ENCODE results near the gene MAGI1. TPM values are rescaled to one million over a fixed set of nuclear protein-coding genes. Genes with fewer than 3 reads are reported as not detected.
A peak's percentile ranks its signal among the peaks of the same experiment; 100 is the strongest.
"Not testable (repeated sequence)": the region's sequence is repeated elsewhere in the genome, so short reads cannot be mapped to it uniquely, and the experiment has no call there.

MAGI1 gene
- total RNA-seq, 2 donors from 2014 or later: 38.6 to 45.1 TPM

- Mint-ChIP-seq H3K4me1 (no peaks in the 10 kb centered on the region), H3K36me3 (ENCODE audit: low read depth) (no peaks in the 10 kb centered on the region), H3K4me3 (no peak overlapping the region), H3K9me3 (no peaks in the 10 kb centered on the region), H3K27ac (no peak overlapping the region), H3K27me3 (ENCODE audit: insufficient read depth) (no peaks in the 10 kb centered on the region)
- Histone ChIP-seq H3K27me3 (ENCODE audit: control insufficient read depth, insufficient read depth, low read length, poor library complexity, severe bottlenecking) (no peaks in the 10 kb centered on the region), H3K9ac (ENCODE audit: extremely low read depth, low read length, poor library complexity, severe bottlenecking) (no peak overlapping the region), H3K9me3 (ENCODE audit: control insufficient read depth, low read length) (no peaks in the 10 kb centered on the region), H3K36me3 (ENCODE audit: control insufficient read depth, insufficient read depth, low read length) (no peaks in the 10 kb centered on the region), H3K27ac (ENCODE audit: low read depth, low read length) (no peak overlapping the region), H3K4me1 (ENCODE audit: control insufficient read depth, insufficient read depth, low read length) (no peaks in the 10 kb centered on the region), H3K4me3 (ENCODE audit: low read length) (no peak overlapping the region)
- DNase-seq: no peak
- WGBS, 2 experiments (ENCODE audit: insufficient coverage in 1 of 2, insufficient read length in 1 of 2): 90 to 100% methylated on average over 3 of the region's 3 CpGs
- no peak for TF ChIP-seq CTCF (conservative IDR thresholded peaks at IDR 0.05)
These were observed 470.2 kb downstream of the MAGI1 start for GRCh38 chr3:65568497-65568896.

GRCh38 chr3:65565744-65566143, 473.0 kb downstream of the MAGI1 start:
- H3K27ac Mint-ChIP-seq, H3K4me1 Mint-ChIP-seq: not testable (repeated sequence)

GRCh38 chr3:65564483-65564882, 474.2 kb downstream of the MAGI1 start:
- Mint-ChIP-seq H3K27ac (no peak overlapping the region), H3K36me3 (ENCODE audit: low read depth) (no peaks in the 10 kb centered on the region), H3K4me3 (no peak overlapping the region), H3K9me3 (no peaks in the 10 kb centered on the region), H3K27me3 (ENCODE audit: insufficient read depth) (no peaks in the 10 kb centered on the region), H3K4me1 (no peaks in the 10 kb centered on the region)
- Histone ChIP-seq H3K36me3 (ENCODE audit: control insufficient read depth, insufficient read depth, low read length) (no peaks in the 10 kb centered on the region), H3K27me3 (ENCODE audit: control insufficient read depth, insufficient read depth, low read length, poor library complexity, severe bottlenecking) (no peaks in the 10 kb centered on the region), H3K9me3 (ENCODE audit: control insufficient read depth, low read length) (no peaks in the 10 kb centered on the region), H3K9ac (ENCODE audit: extremely low read depth, low read length, poor library complexity, severe bottlenecking) (no peak overlapping the region), H3K27ac (ENCODE audit: low read depth, low read length) (no peak overlapping the region), H3K4me1 (ENCODE audit: control insufficient read depth, insufficient read depth, low read length) (no peaks in the 10 kb centered on the region), H3K4me3 (ENCODE audit: low read length) (no peak overlapping the region)
- peak; percentile 34 for TF ChIP-seq CTCF (conservative IDR thresholded peaks at IDR 0.05)
- WGBS, 2 experiments (ENCODE audit: insufficient coverage in 1 of 2, insufficient read length in 1 of 2): 95 to 97% methylated on average over 3 of the region's 3 CpGs
- DNase-seq: no peak

More at GRCh38 chr3:65565744-65566143, 473.0 kb downstream of the MAGI1 start:
- H3K9ac ChIP-seq (ENCODE audit: extremely low read depth, low read length, poor library complexity, severe bottlenecking); H3K4me3 ChIP-seq (ENCODE audit: low read length); DNase-seq; H3K36me3 Mint-ChIP-seq (ENCODE audit: low read depth); H3K9me3 Mint-ChIP-seq; H3K27me3 Mint-ChIP-seq (ENCODE audit: insufficient read depth); H3K36me3 ChIP-seq (ENCODE audit: control insufficient read depth, insufficient read depth, low read length); H3K4me1 ChIP-seq (ENCODE audit: control insufficient read depth, insufficient read depth, low read length); H3K4me3 Mint-ChIP-seq; H3K27me3 ChIP-seq (ENCODE audit: control insufficient read depth, insufficient read depth, low read length, poor library complexity, severe bottlenecking); H3K27ac ChIP-seq (ENCODE audit: low read depth, low read length); H3K9me3 ChIP-seq (ENCODE audit: control insufficient read depth, low read length): not testable (repeated sequence)
- 96 to 100% methylated on average over 4 to 8 of the region's 11 CpGs for WGBS, 2 experiments (ENCODE audit: insufficient coverage in 1 of 2, insufficient read length in 1 of 2)

- no peak overlapping the region for H3K9ac ChIP-seq (ENCODE audit: extremely low read depth, low read length, poor library complexity, severe bottlenecking)
- WGBS, 2 experiments (ENCODE audit: insufficient coverage in 1 of 2, insufficient read length in 1 of 2): 70 to 82% methylated on average over 4 to 5 of the region's 5 CpGs
- Mint-ChIP-seq H3K4me3 (no peak overlapping the region), H3K27me3 (ENCODE audit: insufficient read depth) (no peaks in the 10 kb centered on the region), H3K9me3 (no peaks in the 10 kb centered on the region), H3K4me1 (no peaks in the 10 kb centered on the region), H3K36me3 (ENCODE audit: low read depth) (no peaks in the 10 kb centered on the region), H3K27ac (no peak overlapping the region)
- H3K4me1 ChIP-seq (ENCODE audit: control insufficient read depth, insufficient read depth, low read length): no peaks in the 10 kb centered on the region
- H3K4me3 ChIP-seq (ENCODE audit: low read length): no peak overlapping the region
- no peak for TF ChIP-seq CTCF (conservative IDR thresholded peaks at IDR 0.05)
- no peaks in the 10 kb centered on the region for H3K27me3 ChIP-seq (ENCODE audit: control insufficient read depth, insufficient read depth, low read length, poor library complexity, severe bottlenecking)
- no peak for DNase-seq
- no peaks in the 10 kb centered on the region for H3K9me3 ChIP-seq (ENCODE audit: control insufficient read depth, low read length)
- H3K27ac ChIP-seq (ENCODE audit: low read depth, low read length): no peak overlapping the region
- no peaks in the 10 kb centered on the region for H3K36me3 ChIP-seq (ENCODE audit: control insufficient read depth, insufficient read depth, low read length)
These were observed 474.9 kb downstream of the MAGI1 start for GRCh38 chr3:65563861-65564260.
